LNCAP (cell line): ENCODE data around the gene SPATA20.

ENCODE experiments used
- CTCF ChIP-seq: fragments of 450-650 bp; IDR thresholded peaks from 2 replicates; pipeline ENCODE4 v1.5.1; 2017; ENCODE audit warnings: mild to moderate bottlenecking

The SPATA20 gene

GRCh38 chr17:50547035-50547735 is at the start of gene SPATA20:
Gene SPATA20 (plus strand): TSS chr17:50547174. CDS start chr17:50547209, 35 bp downstream.
- TF ChIP-seq CTCF: peak; percentile 98

- TF ChIP-seq CTCF: no peak
Observed at GRCh38 chr17:50498021-50498874, 48.7 kb upstream of the SPATA20 start.

- no peak for TF ChIP-seq CTCF
Observed at GRCh38 chr17:50499270-50499669, 47.7 kb upstream of the SPATA20 start.

- TF ChIP-seq CTCF: no peak
Observed at GRCh38 chr17:50499721-50500120, 47.3 kb upstream of the SPATA20 start.

- peak; percentile 61 for TF ChIP-seq CTCF
Observed at GRCh38 chr17:50501054-50501453, 45.9 kb upstream of the SPATA20 start.

- TF ChIP-seq CTCF: no peak
Observed at GRCh38 chr17:50502301-50502990, 44.5 kb upstream of the SPATA20 start.

GRCh38 chr17:50505591-50506130 is 41.3 kb upstream of the SPATA20 start:
- TF ChIP-seq CTCF: no peak
